IMR-90 (cell line): ENCODE measurements around the gene FTCDNL1. TPM values are rescaled to one million over a fixed set of nuclear protein-coding genes. Genes with fewer than 3 reads are reported as not detected.

Source experiments
- ATAC-seq: fragments of 200-7000 bp; cut with Tn5 transposase; 2 replicates; pipeline ENCODE4 v1.9.1; 2020; ENCODE audit warnings: low read depth, mild to moderate bottlenecking, moderate library complexity
- BruUV-seq: library from RNA; stranded (reverse); fragments of 400-500 nt; replicated peaks from 2 replicates; lab custom pipeline; 2021; lab: Mats Ljungman, UMichigan
- CTCF ChIA-PET: fragments of 300-600 bp; formaldehyde crosslinking; extraction: SDS; loops from one replicate; lab custom pipeline; 2021; ENCODE audit warnings: antibody characterized with exemption; lab: Yijun Ruan, JAX
- POLR2A ChIA-PET: fragments of 300-600 bp; sonication (Branson Sonifier 250); formaldehyde crosslinking; loops from one replicate; lab custom pipeline; 2022; ENCODE audit warnings: antibody characterized with exemption; ENCODE audit not compliant: unreplicated experiment; lab: Charles Lee
- DNase-seq: peaks from one replicate; pipeline ENCODE4 v3.0.0; 2013
- H2AFZ ChIP-seq: replicated peaks from 2 replicates; pipeline ENCODE3; 2013; ENCODE audit warnings: low read length, mild to moderate bottlenecking; ENCODE audit not compliant: poor library complexity
- H2AK5ac ChIP-seq: 2 replicates; pipeline ENCODE4 v1.6.1; 2013; ENCODE audit warnings: low read depth, low read length, inconsistent platforms
- H2AK9ac ChIP-seq: replicated peaks from 2 replicates; pipeline ENCODE3; 2013; ENCODE audit warnings: mild to moderate bottlenecking, low read depth, low read length, moderate library complexity; ENCODE audit not compliant: poor library complexity
- H2BK120ac ChIP-seq: 2 replicates; pipeline ENCODE4 v1.6.1; 2013; ENCODE audit warnings: low read depth, low read length, inconsistent platforms
- H2BK15ac ChIP-seq: 3 replicates; pipeline ENCODE4 v1.6.1; 2013; ENCODE audit warnings: low read depth, low read length, inconsistent platforms
- H2BK20ac ChIP-seq: 2 replicates; pipeline ENCODE4 v1.6.1; 2013; ENCODE audit warnings: low read depth, mild to moderate bottlenecking, inconsistent platforms, low read length, moderate library complexity
- H2BK5ac ChIP-seq: 2 replicates; pipeline ENCODE4 v1.6.1; 2013; ENCODE audit warnings: mild to moderate bottlenecking, low read depth, low read length, inconsistent platforms; ENCODE audit not compliant: poor library complexity, severe bottlenecking
- H3K14ac ChIP-seq: replicated peaks from 2 replicates; pipeline ENCODE4 v1.6.1; 2013; ENCODE audit warnings: low read depth, low read length, inconsistent platforms
- H3K18ac ChIP-seq: 2 replicates; pipeline ENCODE4 v1.6.1; 2013; ENCODE audit warnings: low read depth, low read length, control low read depth
- H3K23ac ChIP-seq: 2 replicates; pipeline ENCODE4 v1.6.1; 2013; ENCODE audit warnings: low read depth, low read length, inconsistent platforms
- H3K27ac ChIP-seq: 2 replicates; pipeline ENCODE4 v1.5.1; 2013; ENCODE audit warnings: mild to moderate bottlenecking, control low read depth, low read length; ENCODE audit not compliant: insufficient read depth
- H3K27me3 ChIP-seq: 2 replicates; pipeline ENCODE4 v1.6.1; 2013; ENCODE audit warnings: low read length; ENCODE audit not compliant: control insufficient read depth, insufficient read depth
- H3K36me3 ChIP-seq: 2 replicates; pipeline ENCODE4 v1.6.1; 2013; ENCODE audit warnings: low read length, mixed read lengths; ENCODE audit not compliant: control insufficient read depth, insufficient read depth
- H3K4ac ChIP-seq: 2 replicates; pipeline ENCODE4 v1.6.1; 2013; ENCODE audit warnings: low read depth, low read length, inconsistent platforms
- H3K4me1 ChIP-seq: 2 replicates; pipeline ENCODE4 v1.6.1; 2013; ENCODE audit warnings: low read length, mixed read lengths; ENCODE audit not compliant: control insufficient read depth, insufficient read depth
- H3K4me2 ChIP-seq: 2 replicates; pipeline ENCODE4 v1.6.1; 2013; ENCODE audit warnings: low read depth, mild to moderate bottlenecking, control low read depth, low read length, moderate library complexity
- H3K4me3 ChIP-seq: 2 replicates; pipeline ENCODE4 v1.5.1; 2013; ENCODE audit warnings: low read depth, mild to moderate bottlenecking, control low read depth, low read length, moderate library complexity; ENCODE audit not compliant: insufficient read depth
- H3K56ac ChIP-seq: 2 replicates; pipeline ENCODE4 v1.6.1; 2013; ENCODE audit warnings: low read length, inconsistent platforms; ENCODE audit not compliant: insufficient read depth; ENCODE audit errors: extremely low read depth
- H3K79me1 ChIP-seq, 2 experiments: 2 replicates each; pipeline ENCODE4 v1.6.1; 2013; ENCODE audit warnings: low read length in 2 of 2, inconsistent platforms in 1 of 2, low read depth in 1 of 2
- H3K9ac ChIP-seq: 2 replicates; pipeline ENCODE4 v1.6.1; 2013; ENCODE audit warnings: low read depth, low read length, control low read depth
- H3K9me1 ChIP-seq: 2 replicates; pipeline ENCODE4 v1.6.1; 2013; ENCODE audit warnings: low read length, inconsistent platforms; ENCODE audit not compliant: insufficient read depth
- H3K9me3 ChIP-seq: 2 replicates; pipeline ENCODE4 v1.6.1; 2013; ENCODE audit warnings: low read length; ENCODE audit not compliant: control insufficient read depth, insufficient read depth
- H4K20me1 ChIP-seq: 2 replicates; pipeline ENCODE4 v1.6.1; 2013; ENCODE audit warnings: low read length, inconsistent platforms; ENCODE audit not compliant: insufficient read depth
- H4K5ac ChIP-seq: 2 replicates; pipeline ENCODE4 v1.6.1; 2013; ENCODE audit warnings: mild to moderate bottlenecking, low read depth, low read length, control low read depth
- H4K8ac ChIP-seq, 2 experiments: 2 replicates each; pipeline ENCODE4 v1.6.1; 2013; ENCODE audit warnings: low read depth in 2 of 2, low read length in 2 of 2, control low read depth in 1 of 2, inconsistent platforms in 1 of 2
- H4K91ac ChIP-seq: 2 replicates; pipeline ENCODE4 v1.6.1; 2013; ENCODE audit warnings: low read depth, low read length, inconsistent platforms; ENCODE audit not compliant: insufficient read depth
- BHLHE40 ChIP-seq: fragments of 150-350 bp; IDR thresholded peaks from 2 replicates; pipeline ENCODE4 v1.6.1; 2016; ENCODE audit warnings: mild to moderate bottlenecking, low read depth, low read length
- CEBPB ChIP-seq: IDR thresholded peaks from 2 replicates; pipeline ENCODE4 v1.6.1; 2012; ENCODE audit warnings: low read depth, low read length, improper control_type of control experiment
- CHD1 ChIP-seq: IDR thresholded peaks from 2 replicates; pipeline ENCODE4 v1.6.1; 2012; ENCODE audit warnings: low read depth, low read length, improper control_type of control experiment
- FOS ChIP-seq: fragments of 150-350 bp; IDR thresholded peaks from 2 replicates; pipeline ENCODE4 v1.6.1; 2016; ENCODE audit warnings: low read depth, low read length
- MAFK ChIP-seq: IDR thresholded peaks from 2 replicates; pipeline ENCODE4 v1.6.1; 2012; ENCODE audit warnings: low read depth, low read length, improper control_type of control experiment
- MAZ ChIP-seq: IDR thresholded peaks from 2 replicates; pipeline ENCODE4 v1.6.1; 2012; ENCODE audit warnings: low read depth, mild to moderate bottlenecking, low read length, improper control_type of control experiment, moderate library complexity, borderline replicate concordance
- MXI1 ChIP-seq: IDR thresholded peaks from 2 replicates; pipeline ENCODE4 v1.6.1; 2012; ENCODE audit warnings: low read depth, mild to moderate bottlenecking, low read length, moderate library complexity, borderline replicate concordance
- NFE2L2 ChIP-seq: fragments of 150-350 bp; IDR thresholded peaks from 2 replicates; pipeline ENCODE4 v1.6.1; 2016; ENCODE audit warnings: low read depth, mild to moderate bottlenecking, low read length
- POLR2A ChIP-seq: IDR thresholded peaks from 2 replicates; pipeline ENCODE4 v1.6.1; 2012; ENCODE audit warnings: mild to moderate bottlenecking, low read depth, low read length
- RAD21 ChIP-seq: IDR thresholded peaks from 2 replicates; pipeline ENCODE4 v1.6.1; 2012; ENCODE audit warnings: low read length, improper control_type of control experiment
- RCOR1 ChIP-seq: IDR thresholded peaks from 2 replicates; pipeline ENCODE4 v1.6.1; 2012; ENCODE audit warnings: mild to moderate bottlenecking, low read length, improper control_type of control experiment; ENCODE audit not compliant: insufficient replicate concordance
- RFX5 ChIP-seq: IDR thresholded peaks from 2 replicates; pipeline ENCODE4 v1.8.0; 2012; ENCODE audit warnings: low read depth, mild to moderate bottlenecking, low read length, moderate library complexity
- WGBS, 2 experiments: methylation state at CpG; one replicate each; pipeline versions ENCODE4 v1.1.5 to v1.1.7; 2013; ENCODE audit warnings: missing lambda C conversion rate in 2 of 2; ENCODE audit not compliant: insufficient read length in 1 of 2; ENCODE audit errors: extremely low coverage in 2 of 2; 5-methylcytosine and 5-hydroxymethylcytosine counted together
- dilution Hi-C: fragments of 300-500 bp; cut with HindIII; formaldehyde crosslinking; loops from one replicate; pipeline ENCODE4 v1.14.3; 2018; ENCODE audit warnings: low sequenced_read_pairs; ENCODE audit not compliant: unreplicated experiment
- in situ Hi-C: fragments of 300-500 bp; cut with MboI; formaldehyde crosslinking; loops from 3 replicates; pipeline ENCODE4 v1.14.3; 2019; ENCODE audit warnings: low sequenced_read_pairs, inconsistent platforms, mixed read lengths
- intact Hi-C: fragments of 100-400 bp; cut with micrococcal nuclease; formaldehyde crosslinking; loops from 2 replicates; pipeline ENCODE4 v1.10.0; 2022
- polyA plus RNA-seq, 3 experiments: library from polyadenylated mRNA; depleted of rRNA; stranded (reverse); fragments of >200 nt; gene quantifications; 2 replicates each; pipeline ENCODE4 v1.2.3, GENCODE V29; 2012; ENCODE audit warnings: low replicate concordance in 1 of 3
- total RNA-seq: library from RNA; depleted of rRNA; stranded (reverse); fragments of >200 nt; gene quantifications from 2 replicates; pipeline ENCODE4 v1.2.3, GENCODE V29; 2012
- TF ChIP-seq, protein P1 (sequence below): conservative IDR thresholded peaks from 2 replicates; pipeline ENCODE4 v1.5.1; 2012; ENCODE audit warnings: mild to moderate bottlenecking, low read depth, low read length, improper control_type of control experiment
- TF ChIP-seq, protein P2 (sequence below): fragments of 150-350 bp; IDR thresholded peaks from 2 replicates; pipeline ENCODE4 v1.6.1; 2017; ENCODE audit warnings: mild to moderate bottlenecking, antibody characterized with exemption, low read length, low read depth
- TF ChIP-seq, protein P3 (sequence below): fragments of 150-350 bp; IDR thresholded peaks from 2 replicates; pipeline ENCODE4 v1.6.1; 2016; ENCODE audit warnings: low read depth, mild to moderate bottlenecking, low read length, moderate library complexity, borderline replicate concordance

Gene FTCDNL1
- total and polyA plus RNA-seq, 2 of the 4 experiments (the other 2 are of a cell fraction) = 0.18 to 0.21 TPM

DNA sequence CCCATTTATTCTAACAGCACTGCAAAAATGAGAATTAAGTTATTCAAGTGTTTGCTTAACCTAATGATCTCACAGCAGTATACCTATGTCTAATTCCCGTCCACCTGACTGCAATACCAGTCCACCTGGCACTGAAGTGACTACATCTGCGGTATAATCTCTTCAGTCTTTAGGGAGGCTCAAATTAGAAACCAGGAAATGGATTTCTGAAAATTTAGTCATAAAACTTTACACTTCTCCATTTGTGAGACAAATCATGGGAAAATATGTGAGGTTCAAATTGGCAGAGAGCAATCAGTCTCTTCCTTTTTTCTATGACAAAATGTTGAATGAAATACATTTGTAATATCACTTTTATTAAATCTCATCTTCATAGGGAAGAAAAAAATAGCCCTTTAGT lies 33.0 kb downstream of the FTCDNL1 start:
- no peak overlapping the region for H2BK20ac ChIP-seq
- no peak overlapping the region for H2AK5ac ChIP-seq
- H3K27ac ChIP-seq = no peak overlapping the region
- ATAC-seq = no peak
- no peak overlapping the region for H3K4me3 ChIP-seq
- no peak overlapping the region for H3K23ac ChIP-seq
- DNase-seq = no peak
- H3K9ac ChIP-seq = no peak overlapping the region
- no peak overlapping the region for H3K56ac ChIP-seq
- ChIA-PET POLR2A (no interaction called here), CTCF (no interaction called here)
- H3K27me3 ChIP-seq = peaks cover 2% of the 10 kb centered on the region; the same call in 1 of the 2 replicates
- TF ChIP-seq CHD1 (no peak), CEBPB (no peak), BHLHE40 (no peak), RFX5 (no peak), MXI1 (no peak), MAZ (no peak), FOS (no peak), POLR2A (no peak), RCOR1 (no peak), RAD21 (no peak), MAFK (no peak), NFE2L2 (no peak)
- TF ChIP-seq, protein P1, sequence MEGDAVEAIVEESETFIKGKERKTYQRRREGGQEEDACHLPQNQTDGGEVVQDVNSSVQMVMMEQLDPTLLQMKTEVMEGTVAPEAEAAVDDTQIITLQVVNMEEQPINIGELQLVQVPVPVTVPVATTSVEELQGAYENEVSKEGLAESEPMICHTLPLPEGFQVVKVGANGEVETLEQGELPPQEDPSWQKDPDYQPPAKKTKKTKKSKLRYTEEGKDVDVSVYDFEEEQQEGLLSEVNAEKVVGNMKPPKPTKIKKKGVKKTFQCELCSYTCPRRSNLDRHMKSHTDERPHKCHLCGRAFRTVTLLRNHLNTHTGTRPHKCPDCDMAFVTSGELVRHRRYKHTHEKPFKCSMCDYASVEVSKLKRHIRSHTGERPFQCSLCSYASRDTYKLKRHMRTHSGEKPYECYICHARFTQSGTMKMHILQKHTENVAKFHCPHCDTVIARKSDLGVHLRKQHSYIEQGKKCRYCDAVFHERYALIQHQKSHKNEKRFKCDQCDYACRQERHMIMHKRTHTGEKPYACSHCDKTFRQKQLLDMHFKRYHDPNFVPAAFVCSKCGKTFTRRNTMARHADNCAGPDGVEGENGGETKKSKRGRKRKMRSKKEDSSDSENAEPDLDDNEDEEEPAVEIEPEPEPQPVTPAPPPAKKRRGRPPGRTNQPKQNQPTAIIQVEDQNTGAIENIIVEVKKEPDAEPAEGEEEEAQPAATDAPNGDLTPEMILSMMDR = no peak
- TF ChIP-seq, protein P2, sequence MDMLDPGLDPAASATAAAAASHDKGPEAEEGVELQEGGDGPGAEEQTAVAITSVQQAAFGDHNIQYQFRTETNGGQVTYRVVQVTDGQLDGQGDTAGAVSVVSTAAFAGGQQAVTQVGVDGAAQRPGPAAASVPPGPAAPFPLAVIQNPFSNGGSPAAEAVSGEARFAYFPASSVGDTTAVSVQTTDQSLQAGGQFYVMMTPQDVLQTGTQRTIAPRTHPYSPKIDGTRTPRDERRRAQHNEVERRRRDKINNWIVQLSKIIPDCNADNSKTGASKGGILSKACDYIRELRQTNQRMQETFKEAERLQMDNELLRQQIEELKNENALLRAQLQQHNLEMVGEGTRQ = no peak
- TF ChIP-seq, protein P3, sequence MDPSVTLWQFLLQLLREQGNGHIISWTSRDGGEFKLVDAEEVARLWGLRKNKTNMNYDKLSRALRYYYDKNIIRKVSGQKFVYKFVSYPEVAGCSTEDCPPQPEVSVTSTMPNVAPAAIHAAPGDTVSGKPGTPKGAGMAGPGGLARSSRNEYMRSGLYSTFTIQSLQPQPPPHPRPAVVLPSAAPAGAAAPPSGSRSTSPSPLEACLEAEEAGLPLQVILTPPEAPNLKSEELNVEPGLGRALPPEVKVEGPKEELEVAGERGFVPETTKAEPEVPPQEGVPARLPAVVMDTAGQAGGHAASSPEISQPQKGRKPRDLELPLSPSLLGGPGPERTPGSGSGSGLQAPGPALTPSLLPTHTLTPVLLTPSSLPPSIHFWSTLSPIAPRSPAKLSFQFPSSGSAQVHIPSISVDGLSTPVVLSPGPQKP = no peak
- H2BK5ac ChIP-seq = no peak overlapping the region
- H2BK15ac ChIP-seq = no peak overlapping the region
- no peak overlapping the region for H4K5ac ChIP-seq
- BruUV-seq = no TSS peak
- H2AK9ac ChIP-seq = no peak overlapping the region
- WGBS, 2 experiments = no CpG with 5 or more reads among the region's 2 CpGs
- no peaks in the 10 kb centered on the region; the same call in 1 of the 2 replicates for H3K9me1 ChIP-seq
- H3K4ac ChIP-seq = no peak overlapping the region
- no peaks in the 10 kb centered on the region for H4K20me1 ChIP-seq
- H3K4me1 ChIP-seq = peaks cover 4% of the 10 kb centered on the region; the same call in 1 of the 2 replicates
- dilution Hi-C loops = no loop called here
- no peak overlapping the region for H3K4me2 ChIP-seq
- H2BK120ac ChIP-seq = no peak overlapping the region
- no peak overlapping the region for H2AFZ ChIP-seq
- in situ Hi-C loops = no loop called here
- H3K36me3 ChIP-seq = no peaks in the 10 kb centered on the region
- no peak overlapping the region for H3K14ac ChIP-seq
- no peak overlapping the region for H4K91ac ChIP-seq
- no peaks in the 10 kb centered on the region for H3K79me1 ChIP-seq
- no peak overlapping the region for H4K8ac ChIP-seq
- H3K18ac ChIP-seq = no peak overlapping the region
- no peaks in the 10 kb centered on the region for H3K9me3 ChIP-seq
- intact Hi-C loops = loop anchor here (5.0 kb wide), 1 partner anchor 34 kb away; the partner anchor contains the start of gene FTCDNL1
